Activated CD4-positive, alpha-beta T cell treated with anti-CD3 and anti-CD28 coated beads, Interleukin-2, amount 50 U/mL, for 24 hours (primary cell): ENCODE data around the gene NFIX.

Experiments
- DNase-seq, 2 donors: peaks; one replicate each; pipeline ENCODE4 v3.0.0-alpha.2; 2020; ENCODE audit warnings: low read depth in 1 of 2, low spot score in 1 of 2

The NFIX gene

DNA sequence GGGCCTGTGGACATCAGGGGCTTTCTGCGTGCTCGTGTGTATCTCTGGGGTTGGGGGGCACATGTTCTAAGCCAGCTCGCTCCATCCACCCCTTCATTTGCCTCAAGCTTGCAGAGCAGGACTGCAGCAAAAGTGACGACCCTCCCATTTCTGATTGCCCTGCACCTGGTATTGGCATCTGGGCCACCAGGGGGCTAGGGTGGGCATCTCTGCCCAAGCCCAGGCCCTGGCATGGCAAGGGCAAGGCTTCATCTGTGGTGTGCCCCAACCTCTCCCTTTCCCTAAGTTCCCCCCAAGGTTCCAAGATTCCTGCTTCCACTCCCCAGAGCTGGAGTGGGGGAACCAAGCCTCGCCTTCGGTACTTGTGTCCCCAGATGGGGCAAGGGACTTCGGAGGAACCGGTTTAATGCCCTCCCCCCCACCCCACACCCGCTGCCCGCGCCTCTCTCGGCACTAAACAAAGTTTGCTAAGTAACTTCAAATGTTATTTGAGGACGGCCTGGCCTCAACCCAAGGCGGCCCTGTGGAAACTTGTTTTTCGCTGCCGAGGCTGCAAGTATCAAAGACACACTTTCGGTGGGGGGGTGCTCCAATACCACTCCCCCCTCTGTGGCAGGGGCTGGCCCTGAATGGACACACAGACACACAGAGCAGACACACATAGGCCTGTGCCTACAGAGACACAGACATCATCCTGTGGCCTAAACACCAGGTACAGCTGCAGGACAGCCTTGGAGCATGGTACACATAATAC lies 12.2 kb downstream of the NFIX start:
- DNase-seq = no peak

- DNase-seq = no peak
Measured at GRCh38 chr19:13008926-13009787, 13.9 kb downstream of the NFIX start.

DNA sequence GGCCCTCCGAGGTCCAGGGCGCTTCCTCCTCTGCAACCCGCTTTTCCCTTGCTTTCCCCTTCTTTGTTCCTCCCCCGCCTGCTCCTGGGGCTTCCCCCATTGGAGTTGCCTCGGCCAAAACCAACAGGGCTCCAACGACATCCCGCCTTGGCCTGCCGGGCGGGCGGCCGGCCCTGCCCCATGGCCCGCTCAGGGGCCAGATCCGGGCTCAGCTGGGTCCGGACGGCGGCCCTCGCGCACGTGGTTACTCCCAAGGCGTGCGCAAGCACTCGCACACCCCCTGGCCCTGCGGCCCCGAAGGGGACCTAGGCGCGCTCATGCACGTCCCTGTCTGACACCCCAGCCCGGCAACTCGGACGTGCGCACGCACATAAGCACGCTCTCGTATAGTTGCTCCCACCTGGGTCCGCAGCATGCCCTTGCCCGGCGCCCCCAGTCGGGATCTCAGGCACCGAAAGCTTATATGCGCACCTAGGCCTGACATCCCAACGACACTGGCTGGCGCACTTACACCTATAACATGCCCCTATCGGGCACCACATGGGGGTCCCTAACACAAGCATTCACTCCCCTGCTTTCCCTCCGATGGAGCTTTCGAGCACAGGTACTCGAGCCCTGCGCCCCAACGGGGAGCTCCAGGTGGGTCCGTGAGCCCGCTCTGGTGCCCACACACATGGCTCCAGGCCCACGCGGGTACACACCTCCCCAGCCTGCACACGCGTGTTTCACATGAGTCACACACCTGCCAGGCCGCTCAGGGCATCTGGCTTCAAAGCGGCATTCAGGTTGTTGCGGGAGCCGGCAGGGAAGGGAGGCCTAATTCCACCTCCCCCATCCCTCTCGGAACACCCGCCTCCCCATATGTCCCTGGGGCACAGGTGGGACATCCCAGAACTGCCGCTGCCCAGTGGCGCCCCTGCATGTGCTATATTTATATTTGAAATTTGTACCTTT lies 15.0 kb downstream of the NFIX start:
- no peak for DNase-seq

DNA sequence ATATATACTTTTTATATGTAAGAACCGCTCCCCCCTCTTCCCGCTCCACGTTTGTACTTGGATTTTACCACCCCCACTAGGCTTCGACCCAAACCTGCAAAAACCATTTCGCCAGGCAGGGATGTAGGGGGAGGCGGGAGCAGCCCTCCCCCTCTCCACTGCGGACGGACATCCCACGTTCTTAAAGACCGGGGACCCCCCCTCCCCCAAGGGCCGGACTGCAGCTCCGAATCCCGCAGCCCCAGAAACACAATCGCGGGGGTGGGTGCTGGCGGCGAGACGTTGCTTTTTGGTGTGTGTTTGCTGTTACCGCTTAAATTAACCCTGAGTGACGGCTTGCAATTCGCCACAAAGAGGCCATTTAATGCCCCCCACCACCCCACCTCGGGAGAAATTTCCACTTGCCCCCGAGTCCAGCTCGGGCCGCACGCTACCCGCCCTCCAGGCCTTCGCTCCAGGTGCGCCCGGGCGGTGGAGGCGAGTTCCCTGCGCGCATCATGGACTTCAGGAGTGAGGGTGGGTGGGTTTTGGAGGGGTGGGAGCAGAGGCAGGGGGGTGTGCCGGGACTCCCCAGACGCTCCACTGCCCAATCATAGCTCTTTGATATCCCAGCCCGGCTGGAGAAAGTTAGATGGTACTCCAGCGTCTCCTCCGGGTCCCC lies 15.8 kb downstream of the NFIX start:
- no peak for DNase-seq

DNA sequence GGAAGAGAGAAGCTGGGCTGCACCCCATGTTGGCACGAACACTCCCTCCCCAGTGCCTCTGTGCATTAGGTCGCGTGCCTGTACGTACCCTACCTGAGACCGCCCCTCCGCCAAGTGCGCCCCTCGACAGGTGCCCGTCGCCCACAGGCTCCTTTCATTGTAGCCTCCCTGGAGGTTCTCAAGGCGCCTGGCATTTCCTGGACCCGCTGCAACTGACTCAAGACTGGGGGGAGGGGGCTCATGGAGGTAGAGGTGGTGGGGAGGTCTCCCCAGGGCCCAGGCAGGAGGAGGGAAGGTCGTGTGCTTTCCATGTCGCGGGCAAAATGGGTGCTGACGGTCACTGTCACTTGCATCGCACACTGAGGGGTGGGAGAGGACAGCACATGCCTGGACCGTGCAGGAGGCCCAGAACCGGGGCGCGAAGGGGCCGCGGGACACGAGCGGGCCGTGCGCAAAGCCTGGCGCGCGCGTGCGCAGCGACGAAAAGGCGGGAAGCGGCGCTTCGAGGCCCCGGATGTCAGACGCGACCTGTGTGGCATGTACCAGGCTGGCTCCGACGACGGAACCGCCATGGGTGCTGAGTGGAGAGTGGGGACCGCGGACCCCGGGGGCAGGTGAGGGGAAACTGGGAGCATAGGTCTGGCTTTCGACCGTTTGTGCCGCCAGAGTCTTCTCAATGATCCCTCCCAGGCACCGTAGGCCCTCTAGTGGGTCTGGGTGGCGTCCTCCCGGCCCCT lies 16.5 kb downstream of the NFIX start:
- no peak for DNase-seq

DNA sequence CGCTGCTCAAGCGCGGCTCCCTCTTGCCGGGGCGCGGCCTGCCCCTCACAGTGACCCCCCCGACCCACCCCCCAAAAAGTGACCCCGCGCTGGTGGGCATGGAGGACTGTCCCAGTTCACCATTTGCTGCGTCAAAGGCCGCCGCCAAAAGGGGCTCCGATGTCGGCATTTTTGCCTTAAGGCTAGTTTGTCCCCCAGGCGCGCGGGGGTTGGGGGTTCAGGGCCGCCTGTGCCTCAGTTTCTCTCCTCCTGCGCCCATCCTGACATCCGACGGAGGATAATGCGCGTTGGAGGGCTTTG lies 17.1 kb downstream of the NFIX start:
- no peak for DNase-seq

GRCh38 chr19:13012690-13013608 lies 17.7 kb downstream of the NFIX start:
- peak in 1 of 2 donors; percentile 30 for DNase-seq

DNA sequence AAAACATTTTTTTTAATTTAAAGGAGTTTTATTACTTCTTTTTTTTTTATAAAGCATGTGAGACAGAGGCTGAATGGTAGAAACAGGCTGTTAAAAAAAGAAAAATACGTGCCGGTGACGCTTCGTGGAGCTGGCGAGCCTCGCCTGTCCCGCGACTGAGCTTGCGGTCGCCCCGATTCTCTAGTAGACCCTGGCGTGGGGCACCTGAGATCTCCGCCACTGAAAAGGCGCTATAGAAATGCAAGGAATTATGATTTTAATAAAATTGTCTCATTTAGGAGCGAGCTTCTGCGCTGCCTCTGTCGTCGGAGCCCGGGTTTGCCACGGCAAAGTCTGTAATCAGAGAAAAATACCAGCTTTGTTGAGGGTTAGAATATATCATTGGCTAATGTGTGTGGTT lies 18.4 kb downstream of the NFIX start:
- no peak for DNase-seq

DNA sequence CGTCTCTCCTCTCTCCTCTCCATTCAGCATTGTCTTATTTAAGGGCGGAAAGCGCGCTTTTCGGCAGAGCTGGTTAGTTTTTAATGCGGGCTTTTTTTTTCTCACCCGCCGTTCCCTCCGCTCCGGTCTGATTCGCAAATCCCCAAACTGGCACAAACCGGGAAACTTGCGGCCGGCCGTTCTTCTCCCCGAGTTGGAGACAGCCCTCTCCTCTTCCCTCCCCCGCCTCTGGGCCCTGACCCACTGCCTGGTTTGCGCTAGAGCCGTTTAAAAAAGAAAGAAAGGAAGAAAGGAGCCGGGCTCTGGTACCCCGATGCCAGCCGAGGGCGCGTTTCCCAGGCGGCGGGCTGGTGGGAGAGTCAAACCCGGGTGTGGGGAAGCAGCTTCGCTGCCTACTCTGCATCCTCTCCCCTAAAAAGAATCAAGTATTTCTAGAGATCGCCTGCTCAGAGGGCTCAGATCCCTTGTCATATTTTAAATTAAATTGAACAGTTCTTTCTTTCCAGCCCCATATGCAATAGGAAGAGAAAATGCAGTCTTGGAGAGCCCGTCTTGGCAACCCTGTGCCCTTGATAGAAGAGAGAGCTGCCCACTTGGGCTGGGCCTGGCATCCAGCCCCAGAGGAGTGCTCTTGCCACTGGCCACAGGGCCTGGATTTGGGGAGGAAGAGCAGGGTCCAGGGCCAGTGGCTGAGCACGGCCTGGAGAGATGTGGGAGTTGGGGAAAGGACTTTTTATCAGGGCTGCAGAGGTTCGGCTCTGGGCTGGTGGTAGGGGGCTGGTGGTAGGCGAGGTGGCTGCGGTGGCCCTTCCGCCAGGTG lies 19.0 kb downstream of the NFIX start:
- DNase-seq = no peak

- no peak for DNase-seq
Measured at GRCh38 chr19:13014921-13015280, 19.6 kb downstream of the NFIX start.

DNA sequence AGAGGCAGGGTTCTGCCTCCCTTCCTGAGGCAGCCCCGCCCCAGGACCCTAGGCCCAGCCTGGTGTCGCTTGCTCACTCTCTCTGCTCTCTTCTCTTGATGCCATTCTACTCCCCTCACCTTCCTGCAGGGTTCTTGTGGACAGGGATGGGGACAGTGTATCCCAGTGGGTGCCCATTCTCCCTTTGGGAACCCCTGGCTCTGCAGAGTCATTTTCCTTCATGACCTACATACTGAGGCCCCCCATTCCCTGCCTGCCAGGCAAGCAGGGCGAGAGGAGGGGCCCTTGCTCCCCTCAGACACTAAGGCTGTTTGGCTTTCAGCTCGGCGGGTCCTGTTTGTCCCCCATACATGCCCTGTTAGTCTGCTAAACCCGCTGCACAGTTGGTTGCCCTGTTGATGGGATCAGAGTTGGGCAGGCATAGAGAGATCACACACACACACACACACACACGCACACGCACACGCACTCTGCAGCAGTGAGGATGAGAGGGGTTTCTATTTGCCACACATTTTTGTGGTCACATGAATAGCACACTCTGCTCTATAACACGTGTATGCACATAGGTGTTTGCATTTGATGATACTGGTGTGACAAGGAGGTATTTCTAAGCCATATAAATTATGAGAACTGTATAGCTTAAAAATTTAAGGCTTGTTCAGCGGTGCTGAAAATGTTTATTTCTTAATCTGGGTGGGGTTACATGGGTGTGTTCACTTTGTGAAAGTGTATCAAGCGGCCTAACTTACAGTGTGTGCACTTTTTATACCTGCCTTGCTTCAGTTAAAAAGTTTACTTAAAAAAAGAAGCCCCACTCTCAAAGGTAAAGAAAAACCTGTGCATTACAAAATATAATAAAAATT lies 20.3 kb downstream of the NFIX start:
- no peak for DNase-seq

DNA sequence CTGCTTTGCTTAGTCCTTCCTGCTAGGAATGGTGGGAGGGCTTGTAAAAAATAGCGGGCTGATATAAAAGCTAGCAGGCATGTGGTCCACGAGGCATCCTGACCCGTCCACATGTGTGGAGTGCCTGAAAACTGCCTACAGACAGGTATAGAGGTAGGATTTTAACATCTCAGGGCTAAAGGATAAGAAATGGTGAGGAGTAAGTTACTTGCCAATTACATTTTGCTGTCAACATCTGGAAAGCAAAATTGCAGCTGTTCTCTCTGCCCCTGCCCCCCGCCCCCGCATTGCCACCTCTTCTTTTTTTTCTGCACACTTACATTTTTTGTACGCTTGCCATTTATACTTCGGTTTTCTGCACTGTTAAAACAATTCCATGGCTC lies 21.0 kb downstream of the NFIX start:
- DNase-seq = no peak

DNA sequence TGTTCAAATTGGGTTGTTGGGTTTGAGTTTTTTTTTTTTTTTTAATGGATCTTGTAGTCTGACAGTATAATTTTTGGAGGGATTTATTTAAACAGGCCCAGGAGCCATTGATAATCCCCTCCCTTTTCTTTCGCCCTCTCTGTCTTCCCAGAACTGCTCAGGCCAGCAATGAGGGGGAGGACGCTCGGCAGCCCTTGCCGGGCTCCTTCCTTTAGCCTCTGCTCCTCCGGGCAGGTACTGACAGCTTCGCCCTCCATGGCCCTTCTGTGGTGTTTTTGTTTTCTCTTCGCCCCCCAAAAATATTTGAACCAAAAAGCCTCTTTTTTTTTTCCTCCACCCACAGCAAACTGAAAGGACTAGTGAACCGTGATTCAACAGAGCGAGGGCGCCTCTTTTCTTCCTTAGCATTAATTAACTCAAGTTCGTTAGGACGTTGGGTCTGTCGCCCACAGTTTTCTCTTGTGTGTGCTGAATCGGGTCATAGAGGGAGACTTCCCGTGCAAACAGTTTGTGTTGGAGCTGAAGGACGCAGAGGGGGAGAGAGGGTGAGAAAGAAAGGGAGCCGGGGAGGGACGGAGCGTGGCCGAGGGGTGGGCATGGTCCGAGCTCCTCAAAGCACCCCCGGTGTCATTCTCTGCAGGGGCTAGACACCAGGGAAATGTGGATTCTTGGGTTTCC lies 21.5 kb downstream of the NFIX start:
- DNase-seq = no peak

DNA sequence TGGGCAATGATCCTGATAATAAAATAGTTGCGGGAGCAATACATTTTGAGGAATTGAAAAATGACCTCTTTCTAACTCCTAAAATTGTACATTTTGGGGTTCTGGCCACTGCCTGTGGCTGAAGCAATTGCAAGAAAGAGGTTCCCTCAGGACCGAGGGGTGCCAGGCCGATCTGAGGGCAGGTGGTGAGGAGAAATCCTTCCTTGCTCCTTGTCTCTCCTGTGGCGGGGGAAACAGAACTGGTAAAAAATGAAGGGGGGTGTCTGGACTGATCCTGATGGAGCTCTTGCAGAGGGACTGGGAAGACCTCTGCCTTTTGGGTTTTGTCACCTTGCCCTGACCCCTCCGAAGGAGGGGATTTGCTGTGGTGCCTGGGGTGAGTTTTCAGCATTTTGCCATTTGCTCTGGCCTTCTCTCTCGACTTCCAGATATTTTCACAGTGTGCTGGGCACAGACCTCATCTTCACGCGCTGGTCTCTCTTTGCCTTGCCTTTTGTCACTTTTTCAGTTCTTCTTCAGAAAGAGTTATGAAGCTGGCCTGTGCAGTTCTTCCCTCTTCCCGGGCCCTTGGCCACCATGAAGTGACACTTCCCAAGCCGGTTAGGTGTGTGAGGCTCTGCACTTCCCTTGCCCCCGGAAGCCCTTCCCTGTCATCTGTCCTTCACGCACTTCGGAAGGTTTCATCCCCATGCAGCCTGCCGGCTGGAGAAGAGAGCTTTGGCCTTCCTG lies 22.2 kb downstream of the NFIX start:
- no peak for DNase-seq

DNA sequence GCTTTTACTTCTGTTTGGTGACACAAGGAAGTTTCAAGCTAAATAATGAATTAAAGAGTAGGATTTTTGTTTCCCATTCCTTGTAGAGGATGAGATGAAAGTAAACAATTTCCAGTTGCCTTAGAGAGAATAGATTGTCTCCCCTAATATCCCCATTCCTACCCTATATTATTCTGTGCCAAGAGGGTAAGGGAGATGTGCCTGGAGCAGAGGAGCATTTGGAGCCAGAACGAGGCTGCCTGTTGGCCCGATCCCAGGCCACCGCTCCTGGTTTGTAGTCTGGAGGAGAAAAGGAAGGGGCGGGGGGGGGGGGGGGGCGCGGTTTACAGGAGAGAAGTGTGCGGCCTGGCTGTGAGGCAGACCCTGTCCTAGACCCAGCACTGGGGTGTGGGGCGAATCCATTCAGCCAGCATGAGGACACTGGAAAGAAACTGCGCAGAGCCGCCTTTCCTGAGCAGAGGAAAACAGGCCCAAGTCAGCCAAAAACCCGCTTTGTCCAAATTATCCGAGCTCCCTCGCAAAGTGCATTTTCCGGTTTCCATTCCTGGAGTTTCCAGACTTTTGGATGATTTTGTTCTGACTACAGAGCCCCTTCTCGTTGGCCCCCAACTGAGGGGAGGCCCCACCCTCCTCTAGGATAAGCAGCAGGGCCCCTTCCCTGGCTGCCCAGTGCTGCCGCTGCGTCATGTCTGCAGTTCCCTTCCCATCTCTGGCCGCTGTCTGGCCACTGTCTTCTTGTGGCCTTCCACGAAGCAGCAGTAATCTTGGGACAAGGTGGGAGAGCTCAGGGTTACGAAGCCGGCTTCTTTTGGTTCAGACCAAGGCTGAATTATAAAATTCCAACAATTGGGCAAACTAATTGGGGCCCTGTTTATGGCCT lies 23.0 kb downstream of the NFIX start:
- DNase-seq = no peak
